ENCODE results near the gene EDRF1. TPM values are rescaled to one million over a fixed set of nuclear protein-coding genes. Genes with fewer than 3 reads are reported as not detected.
A peak's percentile ranks its signal among the peaks of the same experiment; 100 is the strongest.

Gene EDRF1
- total RNA-seq, 1 experiment from 2014 or later, result 38.1 TPM

GRCh38 chr10:125782616-125783015 lies 63.1 kb downstream of the EDRF1 start:
- H3K9me3 ChIP-seq (replicated peaks), result no peaks in the 10 kb centered on the region
- H3K36me3 ChIP-seq, result no peaks in the 10 kb centered on the region
- no peak overlapping the region for H3K4me3 ChIP-seq
- no peaks in the 10 kb centered on the region for H3K27me3 ChIP-seq
- no peak overlapping the region for H3K27ac ChIP-seq
- DNase-seq, result peak in 1 of 2 experiments; percentile 8
- H3K4me1 ChIP-seq, result no peaks in the 10 kb centered on the region; the same call in 1 of the 2 replicates

- no peak for DNase-seq
- peak overlapping the region; percentile 25 for H3K27ac ChIP-seq
- no peaks in the 10 kb centered on the region; the same call in 1 of the 2 replicates for H3K4me1 ChIP-seq
- H3K4me3 ChIP-seq, result no peak overlapping the region
- H3K9me3 ChIP-seq (replicated peaks), result no peaks in the 10 kb centered on the region
- H3K36me3 ChIP-seq, result no peaks in the 10 kb centered on the region
- H3K27me3 ChIP-seq, result no peaks in the 10 kb centered on the region
Observed at GRCh38 chr10:125783408-125783807, 63.9 kb downstream of the EDRF1 start.

- no peaks in the 10 kb centered on the region for H3K27me3 ChIP-seq
- peak overlapping the region; percentile 25 for H3K27ac ChIP-seq
- no peaks in the 10 kb centered on the region for H3K36me3 ChIP-seq
- no peaks in the 10 kb centered on the region for H3K9me3 ChIP-seq (replicated peaks)
- peak; percentile 48 to 64 for DNase-seq
- no peaks in the 10 kb centered on the region; the same call in 1 of the 2 replicates for H3K4me1 ChIP-seq
- no peak overlapping the region for H3K4me3 ChIP-seq
Observed at GRCh38 chr10:125783957-125784356, 64.4 kb downstream of the EDRF1 start.

GRCh38 chr10:125785791-125786190 lies 66.3 kb downstream of the EDRF1 start:
- no peak for DNase-seq
- H3K36me3 ChIP-seq, result no peaks in the 10 kb centered on the region
- no peaks in the 10 kb centered on the region for H3K27me3 ChIP-seq
- H3K9me3 ChIP-seq (replicated peaks), result no peaks in the 10 kb centered on the region
- H3K27ac ChIP-seq, result no peak overlapping the region
- no peak overlapping the region for H3K4me3 ChIP-seq
- H3K4me1 ChIP-seq, result no peaks in the 10 kb centered on the region; the same call in 1 of the 2 replicates

GRCh38 chr10:125788156-125789034 lies 68.9 kb downstream of the EDRF1 start:
- H3K27me3 ChIP-seq, result no peaks in the 10 kb centered on the region
- no peaks in the 10 kb centered on the region; the same call in 1 of the 2 replicates for H3K4me1 ChIP-seq
- H3K36me3 ChIP-seq, result no peaks in the 10 kb centered on the region
- no peak overlapping the region for H3K4me3 ChIP-seq
- DNase-seq, result no peak
- no peaks in the 10 kb centered on the region for H3K9me3 ChIP-seq (replicated peaks)
- no peak overlapping the region for H3K27ac ChIP-seq

- Histone ChIP-seq H3K4me3 (no peak overlapping the region), H3K36me3 (no peaks in the 10 kb centered on the region), H3K27me3 (no peaks in the 10 kb centered on the region), H3K9me3 (replicated peaks) (no peaks in the 10 kb centered on the region), H3K4me1 (no peaks in the 10 kb centered on the region), H3K27ac (no peak overlapping the region)
- DNase-seq, result no peak
Observed at GRCh38 chr10:125792342-125793300, 73.1 kb downstream of the EDRF1 start.

- Histone ChIP-seq H3K27ac (no peak overlapping the region), H3K4me1 (no peaks in the 10 kb centered on the region), H3K36me3 (no peaks in the 10 kb centered on the region), H3K27me3 (no peaks in the 10 kb centered on the region), H3K4me3 (no peak overlapping the region), H3K9me3 (replicated peaks) (no peaks in the 10 kb centered on the region)
- DNase-seq, result no peak
Observed at GRCh38 chr10:125795128-125795527, 75.6 kb downstream of the EDRF1 start.

GRCh38 chr10:125795637-125796190 lies 76.2 kb downstream of the EDRF1 start:
- no peaks in the 10 kb centered on the region for H3K27me3 ChIP-seq
- no peak overlapping the region for H3K27ac ChIP-seq
- H3K4me3 ChIP-seq, result no peak overlapping the region
- no peaks in the 10 kb centered on the region for H3K36me3 ChIP-seq
- DNase-seq, result no peak
- H3K4me1 ChIP-seq, result no peaks in the 10 kb centered on the region
- no peaks in the 10 kb centered on the region for H3K9me3 ChIP-seq (replicated peaks)

- no peaks in the 10 kb centered on the region for H3K4me1 ChIP-seq
- H3K27ac ChIP-seq, result no peak overlapping the region
- no peaks in the 10 kb centered on the region for H3K9me3 ChIP-seq (replicated peaks)
- no peak overlapping the region for H3K4me3 ChIP-seq
- no peaks in the 10 kb centered on the region for H3K27me3 ChIP-seq
- H3K36me3 ChIP-seq, result no peaks in the 10 kb centered on the region
- no peak for DNase-seq
Observed at GRCh38 chr10:125797424-125797823, 77.9 kb downstream of the EDRF1 start.

GRCh38 chr10:125797994-125798662 lies 78.6 kb downstream of the EDRF1 start:
- Histone ChIP-seq H3K4me1 (no peaks in the 10 kb centered on the region), H3K4me3 (no peak overlapping the region), H3K27me3 (no peaks in the 10 kb centered on the region), H3K27ac (no peak overlapping the region), H3K36me3 (no peaks in the 10 kb centered on the region), H3K9me3 (replicated peaks) (no peaks in the 10 kb centered on the region)
- DNase-seq, result no peak

- no peak for DNase-seq
- Histone ChIP-seq H3K4me1 (no peaks in the 10 kb centered on the region), H3K27me3 (no peaks in the 10 kb centered on the region), H3K36me3 (no peaks in the 10 kb centered on the region), H3K27ac (no peak overlapping the region), H3K4me3 (no peak overlapping the region), H3K9me3 (replicated peaks) (no peaks in the 10 kb centered on the region)
Observed at GRCh38 chr10:125799451-125800182, 80.1 kb downstream of the EDRF1 start.

- Histone ChIP-seq H3K36me3 (no peaks in the 10 kb centered on the region), H3K27me3 (no peaks in the 10 kb centered on the region), H3K27ac (no peak overlapping the region), H3K4me3 (no peak overlapping the region), H3K9me3 (replicated peaks) (no peaks in the 10 kb centered on the region), H3K4me1 (no peaks in the 10 kb centered on the region)
- DNase-seq, result no peak
Observed at GRCh38 chr10:125801574-125801973, 82.1 kb downstream of the EDRF1 start.

- Histone ChIP-seq H3K36me3 (no peaks in the 10 kb centered on the region), H3K4me1 (no peaks in the 10 kb centered on the region), H3K4me3 (no peak overlapping the region), H3K9me3 (replicated peaks) (no peaks in the 10 kb centered on the region), H3K27me3 (no peaks in the 10 kb centered on the region), H3K27ac (no peak overlapping the region)
- DNase-seq, result no peak
Observed at GRCh38 chr10:125802131-125802530, 82.6 kb downstream of the EDRF1 start.

- Histone ChIP-seq H3K36me3 (no peaks in the 10 kb centered on the region), H3K4me1 (no peaks in the 10 kb centered on the region), H3K27ac (no peak overlapping the region), H3K4me3 (no peak overlapping the region), H3K9me3 (replicated peaks) (no peaks in the 10 kb centered on the region), H3K27me3 (no peaks in the 10 kb centered on the region)
- no peak for DNase-seq
Observed at GRCh38 chr10:125802739-125803138, 83.2 kb downstream of the EDRF1 start.

Data from SJCRH30 (cell line).